ENCODE measurements around the gene FRAS1. TPM values are rescaled to one million over a fixed set of nuclear protein-coding genes. Genes with fewer than 3 reads are reported as not detected.

FRAS1 gene
- total and polyA plus RNA-seq, 9 of the 15 experiments (the other 6 are each of a cell fraction or from before 2014, with no cell fraction given), result under 0.01 to 0.11 (median 0.04) TPM; not detected in 2

DNA sequence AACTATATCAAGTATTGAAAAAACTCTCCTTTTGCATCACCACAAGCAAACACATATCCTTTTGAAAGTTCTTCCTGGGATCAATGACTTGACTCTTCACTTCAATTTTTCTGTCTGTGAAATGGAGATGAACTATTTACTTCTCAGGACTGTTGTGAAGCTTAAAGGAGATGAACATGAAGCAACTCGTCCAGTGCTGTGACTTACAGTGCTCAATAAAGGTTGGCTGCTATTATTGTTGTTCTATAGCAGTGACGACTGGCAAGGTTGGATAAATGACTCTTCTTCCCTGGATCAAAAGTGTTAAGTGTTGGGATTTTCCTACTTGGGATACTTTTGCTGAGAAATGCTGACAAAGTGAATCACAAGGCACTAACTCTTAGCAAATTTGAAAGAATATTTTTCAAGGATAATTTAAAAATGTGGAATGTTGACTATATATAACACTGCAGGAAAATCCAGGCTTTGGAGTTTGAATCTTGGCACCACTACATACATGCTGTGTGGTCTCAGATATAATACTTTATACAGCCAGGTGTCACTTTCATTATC lies 13.7 kb downstream of the FRAS1 start:
- FAIRE-seq, result no peak
- DNase-seq (ENCODE audit: extremely low read depth in 1 of 4, low spot score in 3 of 4), result no peak
- H3K4me2 ChIP-seq (ENCODE audit: insufficient read depth, low read length), result no peak overlapping the region
- H3K9me1 ChIP-seq (ENCODE audit: control insufficient read depth, insufficient read depth, low read length), result no peaks in the 10 kb centered on the region
- POLR2A ChIA-PET, result no interaction called here
- no peaks in the 10 kb centered on the region for H4K20me1 ChIP-seq (replicated peaks; ENCODE audit: control insufficient read depth, insufficient read depth, low read length)
- H3K27ac ChIP-seq (ENCODE audit: extremely low read depth, low read depth, low read length), result no peak overlapping the region
- in situ Hi-C loops (cut with MboI) (no loop called here), intact Hi-C loops (cut with micrococcal nuclease) (no loop called here)
- H3K79me2 ChIP-seq (ENCODE audit: control insufficient read depth, insufficient read depth, low read length), result no peaks in the 10 kb centered on the region
- no peak overlapping the region for H2AFZ ChIP-seq (ENCODE audit: low read depth, low read length)
- no peaks in the 10 kb centered on the region for H3K9me3 ChIP-seq (replicated peaks; ENCODE audit: control insufficient read depth, insufficient read depth, low read depth, low read length)
- no peak overlapping the region for H3K9ac ChIP-seq (ENCODE audit: insufficient read depth in 1 of 2, low read depth in 2 of 2, low read length in 2 of 2)
- no peak for ATAC-seq
- CTCF ChIA-PET (ENCODE audit: low intra/inter-chr PET ratio), result no interaction called here
- 0% methylated on average over 2 of the region's 2 CpGs for WGBS (ENCODE audit: insufficient coverage, low coverage, missing lambda C conversion rate)
- no peaks in the 10 kb centered on the region for H3K36me3 ChIP-seq (ENCODE audit: control insufficient read depth, insufficient read depth, low read length)
- BruUV-seq (replicated peaks), result no TSS peak
- no peaks in the 10 kb centered on the region for H3K4me1 ChIP-seq (replicated peaks in 1 of 2; ENCODE audit: control insufficient read depth in 2 of 2, insufficient read depth in 2 of 2, low read length in 2 of 2)
- no peak overlapping the region for H3K4me3 ChIP-seq
- no peaks in the 10 kb centered on the region; a peak in 1 of 5 replicates for H3K27me3 ChIP-seq (ENCODE audit: control insufficient read depth in 2 of 2, insufficient read depth in 2 of 2, low read length in 2 of 2)
- TF ChIP-seq FOXA1 (IDR thresholded peaks at IDR 0.05; ENCODE audit: borderline replicate concordance) (no peak), PHB2 (IDR thresholded peaks at IDR 0.05; ENCODE audit: low read depth) (no peak), KAT8 (IDR thresholded peaks at IDR 0.05; ENCODE audit: low read depth) (no peak), ZNF354B (CRISPR knock-in tag; IDR thresholded peaks at IDR 0.05) (no peak), ZNF408 (CRISPR knock-in tag; IDR thresholded peaks at IDR 0.05; ENCODE audit: low read depth) (no peak), ZFP36 (IDR thresholded peaks at IDR 0.05; ENCODE audit: low read depth, low read length, partially characterized antibody) (no peak)
- TF ChIP-seq, protein P1, sequence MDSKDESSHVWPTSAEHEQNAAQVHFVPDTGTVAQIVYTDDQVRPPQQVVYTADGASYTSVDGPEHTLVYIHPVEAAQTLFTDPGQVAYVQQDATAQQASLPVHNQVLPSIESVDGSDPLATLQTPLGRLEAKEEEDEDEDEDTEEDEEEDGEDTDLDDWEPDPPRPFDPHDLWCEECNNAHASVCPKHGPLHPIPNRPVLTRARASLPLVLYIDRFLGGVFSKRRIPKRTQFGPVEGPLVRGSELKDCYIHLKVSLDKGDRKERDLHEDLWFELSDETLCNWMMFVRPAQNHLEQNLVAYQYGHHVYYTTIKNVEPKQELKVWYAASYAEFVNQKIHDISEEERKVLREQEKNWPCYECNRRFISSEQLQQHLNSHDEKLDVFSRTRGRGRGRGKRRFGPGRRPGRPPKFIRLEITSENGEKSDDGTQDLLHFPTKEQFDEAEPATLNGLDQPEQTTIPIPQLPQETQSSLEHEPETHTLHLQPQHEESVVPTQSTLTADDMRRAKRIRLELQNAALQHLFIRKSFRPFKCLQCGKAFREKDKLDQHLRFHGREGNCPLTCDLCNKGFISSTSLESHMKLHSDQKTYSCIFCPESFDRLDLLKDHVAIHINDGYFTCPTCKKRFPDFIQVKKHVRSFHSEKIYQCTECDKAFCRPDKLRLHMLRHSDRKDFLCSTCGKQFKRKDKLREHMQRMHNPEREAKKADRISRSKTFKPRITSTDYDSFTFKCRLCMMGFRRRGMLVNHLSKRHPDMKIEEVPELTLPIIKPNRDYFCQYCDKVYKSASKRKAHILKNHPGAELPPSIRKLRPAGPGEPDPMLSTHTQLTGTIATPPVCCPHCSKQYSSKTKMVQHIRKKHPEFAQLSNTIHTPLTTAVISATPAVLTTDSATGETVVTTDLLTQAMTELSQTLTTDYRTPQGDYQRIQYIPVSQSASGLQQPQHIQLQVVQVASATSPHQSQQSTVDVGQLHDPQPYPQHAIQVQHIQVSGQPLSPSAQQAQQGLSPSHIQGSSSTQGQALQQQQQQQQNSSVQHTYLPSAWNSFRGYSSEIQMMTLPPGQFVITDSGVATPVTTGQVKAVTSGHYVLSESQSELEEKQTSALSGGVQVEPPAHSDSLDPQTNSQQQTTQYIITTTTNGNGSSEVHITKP (IDR thresholded peaks at IDR 0.05; ENCODE audit: partially characterized antibody), result no peak
- TF ChIP-seq, protein P2, sequence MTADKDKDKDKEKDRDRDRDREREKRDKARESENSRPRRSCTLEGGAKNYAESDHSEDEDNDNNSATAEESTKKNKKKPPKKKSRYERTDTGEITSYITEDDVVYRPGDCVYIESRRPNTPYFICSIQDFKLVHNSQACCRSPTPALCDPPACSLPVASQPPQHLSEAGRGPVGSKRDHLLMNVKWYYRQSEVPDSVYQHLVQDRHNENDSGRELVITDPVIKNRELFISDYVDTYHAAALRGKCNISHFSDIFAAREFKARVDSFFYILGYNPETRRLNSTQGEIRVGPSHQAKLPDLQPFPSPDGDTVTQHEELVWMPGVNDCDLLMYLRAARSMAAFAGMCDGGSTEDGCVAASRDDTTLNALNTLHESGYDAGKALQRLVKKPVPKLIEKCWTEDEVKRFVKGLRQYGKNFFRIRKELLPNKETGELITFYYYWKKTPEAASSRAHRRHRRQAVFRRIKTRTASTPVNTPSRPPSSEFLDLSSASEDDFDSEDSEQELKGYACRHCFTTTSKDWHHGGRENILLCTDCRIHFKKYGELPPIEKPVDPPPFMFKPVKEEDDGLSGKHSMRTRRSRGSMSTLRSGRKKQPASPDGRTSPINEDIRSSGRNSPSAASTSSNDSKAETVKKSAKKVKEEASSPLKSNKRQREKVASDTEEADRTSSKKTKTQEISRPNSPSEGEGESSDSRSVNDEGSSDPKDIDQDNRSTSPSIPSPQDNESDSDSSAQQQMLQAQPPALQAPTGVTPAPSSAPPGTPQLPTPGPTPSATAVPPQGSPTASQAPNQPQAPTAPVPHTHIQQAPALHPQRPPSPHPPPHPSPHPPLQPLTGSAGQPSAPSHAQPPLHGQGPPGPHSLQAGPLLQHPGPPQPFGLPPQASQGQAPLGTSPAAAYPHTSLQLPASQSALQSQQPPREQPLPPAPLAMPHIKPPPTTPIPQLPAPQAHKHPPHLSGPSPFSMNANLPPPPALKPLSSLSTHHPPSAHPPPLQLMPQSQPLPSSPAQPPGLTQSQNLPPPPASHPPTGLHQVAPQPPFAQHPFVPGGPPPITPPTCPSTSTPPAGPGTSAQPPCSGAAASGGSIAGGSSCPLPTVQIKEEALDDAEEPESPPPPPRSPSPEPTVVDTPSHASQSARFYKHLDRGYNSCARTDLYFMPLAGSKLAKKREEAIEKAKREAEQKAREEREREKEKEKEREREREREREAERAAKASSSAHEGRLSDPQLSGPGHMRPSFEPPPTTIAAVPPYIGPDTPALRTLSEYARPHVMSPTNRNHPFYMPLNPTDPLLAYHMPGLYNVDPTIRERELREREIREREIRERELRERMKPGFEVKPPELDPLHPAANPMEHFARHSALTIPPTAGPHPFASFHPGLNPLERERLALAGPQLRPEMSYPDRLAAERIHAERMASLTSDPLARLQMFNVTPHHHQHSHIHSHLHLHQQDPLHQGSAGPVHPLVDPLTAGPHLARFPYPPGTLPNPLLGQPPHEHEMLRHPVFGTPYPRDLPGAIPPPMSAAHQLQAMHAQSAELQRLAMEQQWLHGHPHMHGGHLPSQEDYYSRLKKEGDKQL (CRISPR knock-in tag; IDR thresholded peaks at IDR 0.05; ENCODE audit: borderline replicate concordance), result no peak
